Retina (tissue), 1 donor: ENCODE data around the gene COX4I2.
"Not testable (repeated sequence)": the region's sequence is repeated elsewhere in the genome, so short reads cannot be mapped to it uniquely, and the experiment has no call there.

Experiments used
- DNase-seq: peaks from one replicate; pipeline ENCODE4 v3.0.0-alpha.2; 2016

COX4I2 gene

DNA sequence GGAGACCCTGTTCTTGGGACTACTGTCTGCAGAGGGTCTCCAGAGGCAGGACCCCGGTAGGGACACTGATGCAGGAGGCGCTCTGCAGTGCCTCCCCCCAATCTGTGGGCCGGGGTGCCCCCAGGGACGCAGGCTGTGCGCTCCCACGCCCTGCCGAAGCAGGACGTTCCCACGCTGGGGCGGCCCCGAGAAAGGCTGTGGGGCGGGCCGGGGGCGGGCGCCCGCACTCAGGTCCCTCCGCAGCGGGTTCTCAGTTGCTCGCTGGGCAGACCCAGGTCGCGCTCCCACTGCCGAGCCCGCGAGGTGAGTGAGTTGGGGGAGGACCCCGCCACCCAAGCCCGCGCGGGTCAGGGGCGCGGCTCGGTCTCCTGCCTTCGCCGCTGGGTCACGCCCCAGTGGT lies at the start of gene COX4I2:
Gene COX4I2 (plus strand): TSS at position 253 of the 400 bp plus-strand sequence. CDS start 1,106 bp downstream, outside the sequence.
- DNase-seq: peak; percentile 47

GRCh38 chr20:31590717-31591225 lies 46.9 kb upstream of the COX4I2 start:
- no peak for DNase-seq

GRCh38 chr20:31593221-31594001 lies 44.3 kb upstream of the COX4I2 start:
- no peak for DNase-seq

DNA sequence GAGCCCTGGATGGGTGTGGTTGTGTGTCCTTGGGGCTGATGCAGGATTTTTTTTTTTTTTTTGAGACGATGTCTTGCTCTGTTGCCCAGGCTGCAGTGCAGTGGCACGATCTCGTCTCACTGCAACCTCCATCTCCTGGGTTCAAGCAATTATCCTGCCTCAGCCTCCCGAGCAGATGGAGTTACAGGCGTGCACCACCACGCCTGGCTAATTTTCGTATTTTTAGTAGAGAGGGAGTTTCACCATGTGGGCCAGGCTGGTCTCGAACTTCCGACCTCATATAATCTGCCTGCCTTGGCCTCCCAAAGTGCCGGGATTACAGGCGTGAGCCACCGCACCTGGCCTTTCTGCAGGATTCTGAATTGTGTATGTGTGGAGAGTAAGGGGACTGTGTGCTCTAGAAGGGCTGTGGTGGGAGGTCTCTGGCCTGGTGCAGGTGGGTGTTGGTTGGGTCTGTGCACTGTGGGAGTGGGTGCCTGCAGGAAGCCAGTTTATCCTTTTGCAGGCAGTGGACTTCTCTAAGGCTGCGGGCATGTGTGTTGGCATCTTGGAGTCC lies 43.6 kb upstream of the COX4I2 start:
- DNase-seq: no peak

GRCh38 chr20:31594558-31595379 lies 42.9 kb upstream of the COX4I2 start:
- no peak for DNase-seq

DNA sequence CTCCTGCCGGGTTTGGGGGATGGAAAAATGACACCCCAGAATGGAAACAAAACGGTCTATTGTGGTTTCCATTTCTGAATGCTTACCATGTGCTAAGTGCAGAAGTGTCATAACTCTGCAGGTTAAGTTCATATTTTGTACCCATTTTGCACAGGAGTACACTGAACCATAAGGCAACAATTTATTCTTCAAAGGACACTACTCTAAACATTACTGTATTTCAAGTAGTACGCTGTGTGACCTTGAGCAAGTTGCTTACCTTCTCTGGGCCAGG lies 42.4 kb upstream of the COX4I2 start:
- DNase-seq: no peak

- DNase-seq: peak; percentile 65
Observed at GRCh38 chr20:31595654-31596411, 41.9 kb upstream of the COX4I2 start.

GRCh38 chr20:31596412-31596715 lies 41.3 kb upstream of the COX4I2 start:
- DNase-seq: not testable (repeated sequence)

GRCh38 chr20:31596831-31597480 lies 40.8 kb upstream of the COX4I2 start:
- DNase-seq: no peak

- no peak for DNase-seq
Observed at GRCh38 chr20:31597481-31597855, 40.2 kb upstream of the COX4I2 start.

- no peak for DNase-seq
Observed at GRCh38 chr20:31602431-31602778, 35.3 kb upstream of the COX4I2 start.

DNA sequence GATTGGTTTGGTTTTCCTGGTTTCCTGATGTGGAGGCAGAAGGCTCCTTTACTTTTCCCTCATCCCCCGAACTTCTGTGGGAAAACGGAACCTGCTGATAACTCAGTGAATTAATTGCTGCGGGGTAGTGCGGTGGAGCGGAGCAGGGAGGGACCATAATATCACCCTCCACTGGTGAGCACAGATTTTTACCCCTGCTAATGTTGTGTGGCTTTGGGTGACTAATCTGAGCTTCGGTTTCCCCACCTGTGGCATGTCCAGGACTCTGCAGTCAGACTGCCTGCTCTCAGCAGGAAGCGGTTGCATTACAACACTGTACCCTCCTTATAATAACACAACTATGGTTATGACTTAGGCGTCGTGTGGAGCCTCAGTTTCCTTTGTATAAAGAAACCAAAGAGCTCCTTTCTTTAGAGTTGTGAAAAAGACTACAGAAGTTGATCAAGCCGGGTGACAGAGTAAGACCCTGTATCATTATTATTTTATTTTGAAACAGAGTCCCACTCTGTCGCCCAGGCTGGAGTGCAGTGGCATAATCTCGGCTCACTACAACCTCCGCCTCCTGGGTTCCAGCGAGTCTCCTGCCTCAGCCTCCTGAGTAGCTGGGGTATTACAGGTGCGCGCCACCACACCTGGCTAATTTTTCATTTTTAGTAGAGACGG lies 34.8 kb upstream of the COX4I2 start:
- no peak for DNase-seq

GRCh38 chr20:31603822-31604566 lies 33.7 kb upstream of the COX4I2 start:
- DNase-seq: peak; percentile 96

- DNase-seq: no peak
Observed at GRCh38 chr20:31604567-31605030, 33.1 kb upstream of the COX4I2 start.

GRCh38 chr20:31605031-31605901 lies 32.4 kb upstream of the COX4I2 start, which contains the start of gene ID1:
ID1 (plus strand) TSS chr20:31605289; CDS start chr20:31605388, 99 bp downstream.
- DNase-seq: peak; percentile 98

DNA sequence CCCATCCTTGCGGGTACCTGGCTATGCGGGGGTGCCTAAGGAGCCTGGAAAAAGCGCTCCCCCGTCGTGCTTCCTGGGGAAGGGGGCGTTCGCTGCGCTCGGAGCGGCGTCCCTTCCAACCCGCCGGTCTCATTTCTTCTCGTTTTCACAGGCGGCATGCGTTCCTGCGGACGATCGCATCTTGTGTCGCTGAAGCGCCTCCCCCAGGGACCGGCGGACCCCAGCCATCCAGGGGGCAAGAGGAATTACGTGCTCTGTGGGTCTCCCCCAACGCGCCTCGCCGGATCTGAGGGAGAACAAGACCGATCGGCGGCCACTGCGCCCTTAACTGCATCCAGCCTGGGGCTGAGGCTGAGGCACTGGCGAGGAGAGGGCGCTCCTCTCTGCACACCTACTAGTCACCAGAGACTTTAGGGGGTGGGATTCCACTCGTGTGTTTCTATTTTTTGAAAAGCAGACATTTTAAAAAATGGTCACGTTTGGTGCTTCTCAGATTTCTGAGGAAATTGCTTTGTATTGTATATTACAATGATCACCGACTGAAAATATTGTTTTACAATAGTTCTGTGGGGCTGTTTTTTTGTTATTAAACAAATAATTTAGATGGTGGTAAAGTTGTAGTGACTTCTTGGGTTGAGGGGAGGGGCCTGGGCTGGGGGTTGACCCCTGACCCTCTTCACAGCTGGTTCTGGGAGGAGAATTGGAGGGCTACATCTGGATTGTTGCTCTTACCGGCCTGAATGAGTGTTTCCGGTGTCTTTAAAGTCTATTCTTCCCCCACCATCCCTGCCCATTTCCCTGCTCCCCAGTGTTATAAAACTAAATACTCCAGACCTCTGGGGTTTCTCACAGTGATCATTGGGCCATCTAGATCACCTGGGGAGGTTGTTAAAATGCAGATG lies 31.6 kb upstream of the COX4I2 start:
- peak; percentile 80 for DNase-seq

- peak; percentile 51 for DNase-seq
Observed at GRCh38 chr20:31606804-31607639, 30.7 kb upstream of the COX4I2 start.

DNA sequence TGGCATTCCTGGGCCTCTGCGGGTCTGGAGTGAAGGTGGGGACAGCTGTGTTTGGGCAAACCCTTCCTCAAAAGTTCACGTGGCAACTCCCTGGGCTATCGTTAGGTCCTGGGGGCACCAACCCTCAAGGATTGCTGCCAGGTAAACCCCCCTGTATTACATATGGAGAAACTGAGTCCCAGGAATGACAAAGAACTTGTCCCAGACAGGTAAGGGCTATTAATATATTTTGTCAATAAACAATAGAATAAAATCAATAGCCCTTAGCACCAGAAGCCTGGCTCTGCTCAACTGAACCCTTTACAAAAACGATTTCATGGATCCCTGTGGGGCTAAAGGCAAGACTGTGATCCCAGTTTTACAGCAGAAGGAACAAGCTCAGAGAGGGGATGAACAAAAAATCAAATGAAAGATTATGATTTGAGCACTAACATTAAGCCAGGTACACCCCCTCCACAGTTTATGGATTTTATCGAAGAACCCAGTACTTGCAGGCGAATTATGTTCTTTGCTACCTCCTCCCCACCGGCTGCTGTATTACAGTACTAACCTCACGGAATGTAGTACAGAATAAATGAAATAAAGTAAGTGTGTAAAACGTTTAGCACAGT lies 30.0 kb upstream of the COX4I2 start:
- peak; percentile 31 for DNase-seq
